Lower leg skin (tissue), 4 donors: ENCODE results near the gene HDAC4. TPM values are rescaled to one million over a fixed set of nuclear protein-coding genes. Genes with fewer than 3 reads are reported as not detected.

ENCODE experiments used
- DNase-seq, 2 donors: peaks; one replicate each; pipeline ENCODE4 v3.0.0-alpha.2; 2019; ENCODE audit warnings: low spot score in 2 of 2
- H3K4me3 ChIP-seq: fragments of 200-600 bp; sonication (generic); 2 replicates; pipeline ENCODE4 v1.5.1; 2017; ENCODE audit warnings: mild to moderate bottlenecking, low read depth; ENCODE audit not compliant: poor library complexity, severe bottlenecking
- POLR2A ChIP-seq, 2 donors: fragments of 450-650 bp; IDR thresholded peaks; one replicate each; pipeline ENCODE4 v1.6.1; 2016 to 2017; ENCODE audit warnings: antibody characterized with exemption in 2 of 2, mild to moderate bottlenecking in 1 of 2, moderate library complexity in 1 of 2
- WGBS, 2 donors: methylation state at CpG; one replicate each; pipeline ENCODE4 v1.1.5; 2018; 5-methylcytosine and 5-hydroxymethylcytosine counted together
- intact Hi-C: fragments of 100-400 bp; cut with DNase I; formaldehyde crosslinking; loops from one replicate; pipeline ENCODE4 v1.15.0; 2023; ENCODE audit warnings: low total_unique reads
- microRNA-seq, 2 donors: library from miRNA; unstranded; fragments of <30 nt; microRNA quantifications; one replicate each; pipeline ENCODE4, GENCODE V29; 2016; ENCODE audit warnings: borderline replicate concordance in 2 of 2, borderline number of aligned reads in 1 of 2
- total RNA-seq, 4 donors: library from RNA; depleted of rRNA; stranded (reverse); fragments of >200 nt; gene quantifications; one replicate each; pipeline ENCODE4 v1.1.0, GENCODE V29; 2016
- TF ChIP-seq, protein P1 (sequence below), 3 donors: fragments of 450-650 bp; IDR thresholded peaks; one replicate each; pipeline ENCODE4 v1.5.1; 2016; ENCODE audit warnings: antibody characterized with exemption in 3 of 3, mild to moderate bottlenecking in 3 of 3, moderate library complexity in 2 of 3

Gene HDAC4
- total RNA-seq, 4 donors from 2014 or later = 27.4 to 85.5 (median 57.9) TPM

DNA sequence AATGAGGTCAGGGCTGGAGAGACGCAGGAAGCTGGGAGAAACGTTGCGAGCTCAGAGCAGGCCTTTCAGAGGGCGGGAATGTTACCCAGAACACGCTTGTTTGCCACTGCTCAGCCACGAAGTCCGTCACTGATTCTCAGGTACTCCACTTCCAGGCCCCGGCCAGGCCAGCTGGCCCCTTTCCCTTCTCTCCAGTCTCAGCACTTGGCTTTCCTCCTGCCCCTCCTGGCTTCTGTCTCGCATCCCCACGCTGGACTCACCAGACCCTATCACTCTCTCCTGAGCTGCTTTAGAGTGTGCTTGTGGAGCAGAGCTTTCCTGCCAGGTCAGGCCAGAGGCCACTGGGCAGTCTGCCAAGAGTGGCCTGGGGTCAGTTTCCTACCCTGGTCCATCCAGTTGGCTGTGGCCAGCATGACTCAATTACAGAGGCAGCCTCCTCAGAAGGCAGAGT is 401.5 kb downstream of the HDAC4 start:
- intact Hi-C loops = no loop called here
- TF ChIP-seq, protein P1, sequence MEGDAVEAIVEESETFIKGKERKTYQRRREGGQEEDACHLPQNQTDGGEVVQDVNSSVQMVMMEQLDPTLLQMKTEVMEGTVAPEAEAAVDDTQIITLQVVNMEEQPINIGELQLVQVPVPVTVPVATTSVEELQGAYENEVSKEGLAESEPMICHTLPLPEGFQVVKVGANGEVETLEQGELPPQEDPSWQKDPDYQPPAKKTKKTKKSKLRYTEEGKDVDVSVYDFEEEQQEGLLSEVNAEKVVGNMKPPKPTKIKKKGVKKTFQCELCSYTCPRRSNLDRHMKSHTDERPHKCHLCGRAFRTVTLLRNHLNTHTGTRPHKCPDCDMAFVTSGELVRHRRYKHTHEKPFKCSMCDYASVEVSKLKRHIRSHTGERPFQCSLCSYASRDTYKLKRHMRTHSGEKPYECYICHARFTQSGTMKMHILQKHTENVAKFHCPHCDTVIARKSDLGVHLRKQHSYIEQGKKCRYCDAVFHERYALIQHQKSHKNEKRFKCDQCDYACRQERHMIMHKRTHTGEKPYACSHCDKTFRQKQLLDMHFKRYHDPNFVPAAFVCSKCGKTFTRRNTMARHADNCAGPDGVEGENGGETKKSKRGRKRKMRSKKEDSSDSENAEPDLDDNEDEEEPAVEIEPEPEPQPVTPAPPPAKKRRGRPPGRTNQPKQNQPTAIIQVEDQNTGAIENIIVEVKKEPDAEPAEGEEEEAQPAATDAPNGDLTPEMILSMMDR (IDR thresholded peaks at IDR 0.05) = no peak
- TF ChIP-seq POLR2A (IDR thresholded peaks at IDR 0.05) = no peak
- WGBS, 2 donors = 75 to 82% methylated on average over 10 of the region's 10 CpGs
- no peak overlapping the region for H3K4me3 ChIP-seq
- peak in 1 of 2 donors; percentile 62 for DNase-seq

DNA sequence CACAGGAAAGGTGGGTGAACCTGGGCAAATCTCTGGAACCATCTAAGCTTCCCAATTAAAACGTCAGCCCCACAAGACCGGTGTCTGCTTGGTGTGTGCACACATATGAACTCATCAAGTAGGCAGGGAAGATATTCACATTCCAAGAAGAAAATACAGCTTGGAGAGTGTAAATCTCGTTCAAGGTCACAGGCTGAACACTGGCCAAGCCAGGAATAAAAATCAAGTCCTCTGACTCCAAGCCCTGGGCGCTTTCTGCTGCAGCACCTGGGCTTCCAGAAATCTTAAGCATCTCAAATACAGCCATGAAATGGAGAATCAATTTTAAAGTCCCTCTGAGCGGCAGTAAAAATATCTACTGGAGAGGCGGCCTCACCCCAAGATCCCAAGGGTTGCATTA is 402.0 kb downstream of the HDAC4 start:
- no peak for DNase-seq
- WGBS, 2 donors = 66 to 67% methylated on average over 6 of the region's 6 CpGs
- intact Hi-C loops = no loop called here
- H3K4me3 ChIP-seq = no peak overlapping the region
- TF ChIP-seq, protein P1 (IDR thresholded peaks at IDR 0.05) = no peak
- no peak for TF ChIP-seq POLR2A (IDR thresholded peaks at IDR 0.05)

Small RNAs within 50 kb of the gene (microRNA-seq; reads per million reads assigned to microRNA genes)
- gene MIR2467 = 0 to 0.57 reads per million in 2 donors
- 0 reads per million in 2 donors for gene MIR4269
- gene MIR4440 = 0 reads per million in 2 donors
- 0 reads per million in 2 donors for gene MIR4441
